DMS 273 (cell line): ENCODE data around the gene NFE2.

Source experiments
- DNase-seq: peaks from one replicate; lab custom pipeline; 2025; ENCODE audit not compliant: unreplicated experiment; lab: John Stamatoyannopoulos, UW

Gene NFE2

DNA sequence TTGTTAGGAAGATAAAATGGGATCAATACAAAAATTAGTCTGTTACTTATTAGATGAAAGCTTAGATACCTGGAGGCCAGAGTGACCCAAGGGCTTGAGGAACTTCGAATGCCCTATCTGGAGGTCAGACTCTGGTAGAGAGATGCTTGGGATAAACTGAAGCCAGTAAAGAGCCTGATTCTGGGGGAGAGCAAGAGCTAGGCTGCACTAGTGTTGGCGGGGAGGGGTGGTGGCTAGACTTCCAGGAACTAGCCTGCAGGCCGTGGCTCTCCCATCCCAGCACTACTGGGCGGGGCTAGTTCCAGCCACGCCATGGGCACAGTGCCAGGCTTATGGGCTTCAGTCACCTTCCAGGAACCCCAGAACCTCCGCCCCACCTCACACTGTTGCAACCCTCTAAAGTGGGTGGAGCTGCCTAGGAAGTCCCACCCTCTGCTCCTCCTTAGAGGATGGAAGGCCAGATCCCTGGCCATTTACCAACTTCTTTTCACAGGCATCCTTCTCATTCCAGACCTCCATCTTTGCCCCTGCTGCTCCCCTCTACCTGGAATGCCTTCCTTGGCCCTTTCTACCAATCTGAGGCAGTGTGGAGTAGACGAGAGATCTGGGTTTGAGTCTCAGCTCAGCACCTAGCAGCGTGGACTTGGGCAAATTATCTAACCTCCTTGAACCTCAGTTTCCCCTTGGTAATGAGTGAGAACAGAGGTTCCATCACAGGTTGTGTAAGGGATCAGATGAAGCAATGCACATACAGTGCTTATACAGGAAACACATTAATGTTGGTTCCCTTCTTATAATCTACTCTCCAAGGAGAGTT is 6.3 kb upstream of the NFE2 start:
- DNase-seq: peak; percentile 40

DNA sequence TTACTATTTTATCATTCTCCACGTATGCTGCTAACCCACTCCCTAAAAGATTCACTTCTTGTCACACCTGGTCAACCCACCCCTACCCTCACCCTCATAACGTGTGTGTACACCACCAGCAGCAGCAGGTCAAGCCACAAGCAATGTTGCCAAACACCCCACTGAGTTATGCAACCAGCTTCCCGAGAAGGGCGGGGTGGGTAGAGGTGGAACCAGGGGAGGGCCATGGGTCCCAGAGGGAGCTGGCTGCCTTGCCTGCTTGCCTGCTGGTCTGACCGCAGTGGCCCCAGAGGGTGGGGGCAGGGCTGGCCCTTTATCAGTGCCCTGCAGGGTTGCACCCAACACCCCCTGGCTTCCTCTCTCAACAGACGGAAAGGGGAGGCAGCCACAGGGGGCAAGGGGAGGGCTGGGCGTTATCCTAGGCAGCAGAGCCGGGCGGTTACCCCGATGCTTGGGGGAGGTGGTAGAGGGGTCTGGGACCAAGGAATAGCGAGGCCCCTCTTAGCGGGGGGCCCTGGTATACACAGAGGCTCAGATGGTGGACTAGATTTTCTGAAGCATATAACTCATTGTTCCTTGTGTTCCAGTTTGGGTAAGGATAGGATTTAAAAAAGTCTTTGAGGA is 3.5 kb upstream of the NFE2 start:
- DNase-seq: no peak

DNA sequence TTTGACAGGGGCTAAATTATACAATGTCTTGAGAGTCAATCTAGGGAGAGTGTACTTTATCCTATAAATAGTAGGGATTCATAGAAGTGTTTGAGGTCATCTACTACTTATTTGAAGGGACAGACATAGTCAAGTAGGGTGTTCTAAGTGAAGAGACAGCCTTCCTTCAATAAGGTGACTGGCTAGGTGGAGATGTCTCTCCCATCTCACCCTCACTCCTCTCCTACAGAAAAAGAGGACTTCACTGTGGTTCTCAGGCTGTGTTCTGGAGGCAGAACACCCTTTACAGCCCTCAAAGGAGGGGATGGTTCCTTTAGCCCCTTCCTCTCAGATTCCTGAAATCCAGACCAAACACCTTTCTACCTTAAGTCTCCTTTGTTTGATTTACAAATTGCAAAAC is 2.8 kb upstream of the NFE2 start:
- DNase-seq: no peak

DNA sequence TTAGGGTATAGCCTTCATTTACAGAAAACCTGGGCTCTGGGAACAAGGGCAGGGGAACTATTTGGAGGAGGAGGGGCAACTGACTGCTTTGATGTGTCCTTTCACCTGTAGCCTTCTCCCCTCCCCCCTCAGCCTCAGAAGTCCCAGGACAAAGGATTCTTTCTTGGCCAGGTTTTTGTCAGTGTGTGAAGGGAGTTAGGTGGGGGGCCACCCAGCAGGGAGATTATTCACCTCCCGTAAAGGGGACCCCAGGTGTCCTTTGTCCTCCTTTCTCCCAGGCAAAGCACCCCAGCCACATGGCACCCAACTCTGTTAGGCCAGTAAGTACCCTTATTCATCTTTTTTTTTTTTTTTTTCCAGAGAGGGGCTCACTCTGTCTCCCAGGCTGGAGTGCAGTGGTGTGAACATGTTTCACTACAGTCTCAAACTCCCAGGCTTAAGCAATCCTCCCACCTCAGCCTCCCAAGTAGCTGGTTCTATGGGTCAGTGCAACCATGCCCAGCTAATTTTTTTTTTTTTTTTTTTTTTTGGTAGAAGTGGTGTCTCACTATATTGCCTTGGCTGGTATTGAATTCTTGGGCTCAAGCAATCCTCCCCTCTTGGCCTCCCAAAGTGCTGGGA is 723 bp upstream of the NFE2 start:
- no peak for DNase-seq

GRCh38 chr12:54300225-54300731 is 537 bp downstream of the NFE2 start:
- no peak for DNase-seq

GRCh38 chr12:54299515-54300224 is 1.1 kb downstream of the NFE2 start:
- DNase-seq: no peak

- DNase-seq: no peak
Measured at GRCh38 chr12:54298904-54299303, 1.9 kb downstream of the NFE2 start.

GRCh38 chr12:54296393-54297099 is 4.3 kb downstream of the NFE2 start:
- no peak for DNase-seq

- DNase-seq: no peak
Measured at GRCh38 chr12:54294953-54295566, 5.8 kb downstream of the NFE2 start.

DNA sequence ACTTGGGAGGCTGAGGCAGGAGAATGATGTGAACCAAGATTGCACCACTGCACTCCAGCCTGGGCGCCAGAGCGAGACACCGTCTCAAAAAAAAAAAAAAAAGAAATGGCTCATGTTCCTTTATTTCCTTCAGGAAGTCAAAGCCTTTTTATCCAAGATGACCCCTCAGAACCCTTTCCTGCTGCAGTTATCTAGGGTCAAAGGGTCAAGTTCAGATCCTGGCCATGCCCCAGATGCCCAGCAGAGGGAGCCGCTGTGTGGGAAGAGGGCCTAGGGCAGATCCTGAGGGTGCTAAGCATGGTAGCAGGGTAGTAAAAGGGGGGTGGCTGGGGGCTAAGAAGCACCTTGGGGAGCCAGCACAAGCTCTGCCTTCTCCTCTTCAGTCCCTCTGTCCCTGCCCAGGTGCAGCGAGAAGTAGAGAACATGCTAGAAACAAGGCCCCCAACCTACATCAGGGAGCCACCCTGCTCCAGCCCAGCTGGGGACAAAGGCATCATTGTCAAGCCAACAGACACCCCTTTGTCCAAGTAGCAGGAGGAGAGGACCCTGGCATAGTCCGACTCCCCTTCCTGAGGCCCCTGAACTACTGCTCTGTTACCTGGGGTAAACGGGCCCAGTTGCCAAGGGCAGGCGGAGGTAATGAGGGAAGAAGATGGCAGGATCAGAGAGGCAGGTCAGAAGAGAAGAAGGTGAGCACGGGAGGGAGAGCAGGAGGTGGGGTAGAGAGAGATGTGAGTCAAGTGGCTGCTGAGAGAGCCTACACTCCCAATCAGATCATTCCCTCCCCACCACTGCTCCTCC is 6.5 kb downstream of the NFE2 start:
- DNase-seq: peak; percentile 56

GRCh38 chr12:54292931-54293241 is 7.9 kb downstream of the NFE2 start:
- no peak for DNase-seq

DNA sequence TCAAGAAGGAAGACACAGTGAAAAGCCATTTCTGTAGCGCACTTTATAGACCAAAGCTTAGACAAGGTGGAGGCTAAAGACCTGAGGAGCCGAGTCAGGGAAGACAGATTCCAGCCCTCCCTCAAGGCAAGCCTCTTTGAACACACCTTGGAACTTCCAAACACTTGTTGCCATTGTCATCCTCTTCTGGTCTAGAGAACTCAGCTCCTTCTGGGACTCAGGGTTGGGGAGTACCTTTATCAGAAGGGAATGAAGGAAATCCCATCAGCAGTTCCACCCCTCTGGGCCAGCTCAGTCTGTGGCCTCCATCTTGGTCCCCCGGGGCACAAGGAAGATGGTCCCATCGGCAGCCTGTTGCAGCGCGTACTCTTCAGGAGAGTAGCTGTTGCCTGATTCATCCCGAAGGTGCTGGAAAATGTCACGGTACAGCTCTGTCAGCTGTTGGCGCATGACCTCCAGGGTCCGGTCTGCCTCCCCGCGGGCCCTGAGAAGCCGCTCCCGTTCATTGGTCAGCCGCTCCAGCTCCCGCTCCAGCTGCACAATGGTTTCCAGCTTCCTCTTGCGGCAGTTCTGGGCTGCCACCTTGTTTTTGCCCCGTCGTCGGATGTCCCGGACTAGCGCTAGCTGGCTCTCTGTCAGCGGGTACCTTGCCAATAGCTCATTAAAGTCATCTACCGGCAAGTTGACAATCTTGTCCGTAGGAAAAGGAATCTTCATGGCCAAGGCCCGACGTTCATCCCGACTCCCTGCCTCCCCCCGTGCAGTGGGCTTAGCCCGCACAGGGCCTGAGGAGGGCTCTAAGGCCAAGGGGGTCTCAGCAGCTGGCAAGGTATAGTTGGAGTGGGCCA is 8.5 kb downstream of the NFE2 start:
- DNase-seq: no peak

- peak; percentile 82 for DNase-seq
Measured at GRCh38 chr12:54287261-54288157, 13.3 kb downstream of the NFE2 start.

DNA sequence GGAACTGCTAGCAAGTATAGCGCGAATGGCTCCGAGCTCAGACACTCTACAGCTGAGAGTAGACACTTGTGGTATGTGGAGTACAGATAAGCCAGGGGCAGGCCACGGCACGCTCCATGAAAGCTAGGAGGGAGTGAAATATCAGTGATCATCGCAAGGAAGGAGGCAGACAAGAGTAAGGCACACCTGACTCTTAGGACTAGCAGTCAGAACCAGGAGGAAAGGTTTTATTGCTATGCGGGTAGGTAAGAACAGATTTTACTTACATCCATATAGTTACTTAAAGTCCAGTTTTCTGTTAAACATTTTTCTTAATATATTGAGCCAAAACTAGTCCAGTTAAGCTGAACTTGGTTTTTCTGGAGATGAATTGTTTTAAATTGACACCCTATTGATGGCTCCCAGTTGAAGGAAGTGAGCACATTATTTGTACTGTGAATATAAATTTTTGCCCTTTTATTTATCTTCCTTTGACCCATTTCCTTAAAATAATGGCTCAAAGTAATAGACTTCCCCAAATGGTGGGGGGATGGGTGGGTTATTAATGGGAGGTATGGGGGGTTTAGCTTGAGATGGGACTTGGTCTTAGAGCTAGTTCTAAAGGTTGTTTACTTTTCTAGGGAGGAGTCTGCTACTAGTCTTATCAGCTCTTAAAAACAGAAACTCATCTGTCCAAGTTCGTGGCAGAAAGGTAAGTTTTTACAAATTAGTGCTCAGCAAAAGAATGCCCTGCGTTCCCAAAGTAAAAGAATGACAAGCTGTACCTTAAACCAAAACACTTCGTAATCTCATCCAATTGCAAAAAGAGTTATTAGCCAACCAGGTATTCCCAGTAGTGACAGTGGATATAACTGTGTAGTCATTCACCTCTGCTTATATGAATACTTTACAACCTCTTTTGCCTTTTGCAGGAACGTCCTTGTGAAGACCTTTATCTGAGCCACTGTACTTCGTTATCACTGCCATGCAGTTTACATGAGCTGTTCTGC is 14.5 kb downstream of the NFE2 start:
- peak; percentile 62 for DNase-seq

- peak; percentile 33 for DNase-seq
Measured at GRCh38 chr12:54285150-54286041, 15.4 kb downstream of the NFE2 start.
